Lower leg skin (tissue), 3 donors: ENCODE data around the gene STAT5B.

Experiments used
- POLR2A ChIP-seq, 2 donors: fragments of 450-650 bp; IDR thresholded peaks; one replicate each; pipeline ENCODE4 v1.6.1; 2016 to 2017; ENCODE audit warnings: antibody characterized with exemption in 2 of 2, mild to moderate bottlenecking in 1 of 2, moderate library complexity in 1 of 2
- TF ChIP-seq, protein P1 (sequence below), 3 donors: fragments of 450-650 bp; IDR thresholded peaks; one replicate each; pipeline ENCODE4 v1.5.1; 2016; ENCODE audit warnings: antibody characterized with exemption in 3 of 3, mild to moderate bottlenecking in 3 of 3, moderate library complexity in 2 of 3

DNA sequence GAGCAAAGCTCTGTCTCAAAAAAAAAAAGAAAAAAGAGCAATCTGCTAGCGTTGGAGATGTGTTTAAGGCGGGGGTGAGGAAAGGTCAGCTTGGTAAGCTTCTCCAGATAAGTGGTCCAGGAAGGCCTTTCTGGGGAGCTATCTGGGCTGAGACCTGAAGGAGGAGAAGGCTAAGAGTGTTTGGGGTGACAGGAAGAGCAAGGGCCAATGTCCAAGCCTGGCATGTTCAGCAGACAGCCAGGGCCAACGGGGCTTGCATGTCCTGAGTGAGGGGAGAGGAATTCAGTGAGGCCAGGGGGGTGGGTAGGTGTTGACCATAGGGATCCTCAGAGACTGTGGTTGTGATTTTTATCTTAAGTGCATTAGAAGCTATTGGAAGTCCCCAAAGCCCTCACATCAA, 27.5 kb upstream of the STAT5B start:
- TF ChIP-seq, protein P1, sequence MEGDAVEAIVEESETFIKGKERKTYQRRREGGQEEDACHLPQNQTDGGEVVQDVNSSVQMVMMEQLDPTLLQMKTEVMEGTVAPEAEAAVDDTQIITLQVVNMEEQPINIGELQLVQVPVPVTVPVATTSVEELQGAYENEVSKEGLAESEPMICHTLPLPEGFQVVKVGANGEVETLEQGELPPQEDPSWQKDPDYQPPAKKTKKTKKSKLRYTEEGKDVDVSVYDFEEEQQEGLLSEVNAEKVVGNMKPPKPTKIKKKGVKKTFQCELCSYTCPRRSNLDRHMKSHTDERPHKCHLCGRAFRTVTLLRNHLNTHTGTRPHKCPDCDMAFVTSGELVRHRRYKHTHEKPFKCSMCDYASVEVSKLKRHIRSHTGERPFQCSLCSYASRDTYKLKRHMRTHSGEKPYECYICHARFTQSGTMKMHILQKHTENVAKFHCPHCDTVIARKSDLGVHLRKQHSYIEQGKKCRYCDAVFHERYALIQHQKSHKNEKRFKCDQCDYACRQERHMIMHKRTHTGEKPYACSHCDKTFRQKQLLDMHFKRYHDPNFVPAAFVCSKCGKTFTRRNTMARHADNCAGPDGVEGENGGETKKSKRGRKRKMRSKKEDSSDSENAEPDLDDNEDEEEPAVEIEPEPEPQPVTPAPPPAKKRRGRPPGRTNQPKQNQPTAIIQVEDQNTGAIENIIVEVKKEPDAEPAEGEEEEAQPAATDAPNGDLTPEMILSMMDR (IDR thresholded peaks at IDR 0.05): no peak
- TF ChIP-seq POLR2A (IDR thresholded peaks at IDR 0.05): no peak
